ENCODE data around the gene ITPK1.

DNA sequence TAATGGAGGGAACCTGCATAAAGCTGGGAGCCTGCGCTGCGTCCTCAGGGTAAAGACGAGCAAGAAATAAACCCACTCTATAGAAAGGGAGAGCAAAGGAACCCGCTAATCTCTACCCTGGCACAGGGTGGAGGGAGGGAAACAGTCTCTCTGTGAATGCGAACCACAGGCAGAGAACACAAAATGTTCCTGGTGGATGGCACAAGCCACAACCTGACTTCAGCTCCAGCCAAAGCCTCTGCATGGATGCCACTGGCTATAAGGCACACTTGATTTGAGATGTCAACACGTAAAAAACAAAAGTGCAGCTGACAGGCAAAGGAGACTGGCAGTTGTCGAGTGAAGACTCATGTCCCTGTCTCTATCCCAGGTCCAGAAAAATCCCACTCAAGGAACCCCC lies 160.3 kb downstream of the ITPK1 start:
- TF ChIP-seq GATA2 (CRISPR knock-in tag; IDR thresholded peaks at IDR 0.05) (no peak), TAF1 (IDR thresholded peaks at IDR 0.05; ENCODE audit: borderline replicate concordance, low read depth, low read length) (no peak), POLR2AphosphoS5 (IDR thresholded peaks at IDR 0.05; ENCODE audit: low read depth, low read length) (no peak), SMC3 (IDR thresholded peaks at IDR 0.05; ENCODE audit: low read depth, low read length) (no peak), EP300 (IDR thresholded peaks at IDR 0.05; ENCODE audit: borderline replicate concordance in 1 of 2, low read depth in 1 of 2, low read length in 1 of 2) (no peak), RFX5 (IDR thresholded peaks at IDR 0.05; ENCODE audit: low read length) (no peak), EZH2phosphoT487 (IDR thresholded peaks at IDR 0.05; ENCODE audit: borderline replicate concordance, low read depth) (no peak), SIN3A (IDR thresholded peaks at IDR 0.05; ENCODE audit: borderline replicate concordance, low read depth, low read length) (no peak)
- TF ChIP-seq, protein P1, sequence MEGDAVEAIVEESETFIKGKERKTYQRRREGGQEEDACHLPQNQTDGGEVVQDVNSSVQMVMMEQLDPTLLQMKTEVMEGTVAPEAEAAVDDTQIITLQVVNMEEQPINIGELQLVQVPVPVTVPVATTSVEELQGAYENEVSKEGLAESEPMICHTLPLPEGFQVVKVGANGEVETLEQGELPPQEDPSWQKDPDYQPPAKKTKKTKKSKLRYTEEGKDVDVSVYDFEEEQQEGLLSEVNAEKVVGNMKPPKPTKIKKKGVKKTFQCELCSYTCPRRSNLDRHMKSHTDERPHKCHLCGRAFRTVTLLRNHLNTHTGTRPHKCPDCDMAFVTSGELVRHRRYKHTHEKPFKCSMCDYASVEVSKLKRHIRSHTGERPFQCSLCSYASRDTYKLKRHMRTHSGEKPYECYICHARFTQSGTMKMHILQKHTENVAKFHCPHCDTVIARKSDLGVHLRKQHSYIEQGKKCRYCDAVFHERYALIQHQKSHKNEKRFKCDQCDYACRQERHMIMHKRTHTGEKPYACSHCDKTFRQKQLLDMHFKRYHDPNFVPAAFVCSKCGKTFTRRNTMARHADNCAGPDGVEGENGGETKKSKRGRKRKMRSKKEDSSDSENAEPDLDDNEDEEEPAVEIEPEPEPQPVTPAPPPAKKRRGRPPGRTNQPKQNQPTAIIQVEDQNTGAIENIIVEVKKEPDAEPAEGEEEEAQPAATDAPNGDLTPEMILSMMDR (IDR thresholded peaks at IDR 0.05) = no peak
- TF ChIP-seq, protein P2, sequence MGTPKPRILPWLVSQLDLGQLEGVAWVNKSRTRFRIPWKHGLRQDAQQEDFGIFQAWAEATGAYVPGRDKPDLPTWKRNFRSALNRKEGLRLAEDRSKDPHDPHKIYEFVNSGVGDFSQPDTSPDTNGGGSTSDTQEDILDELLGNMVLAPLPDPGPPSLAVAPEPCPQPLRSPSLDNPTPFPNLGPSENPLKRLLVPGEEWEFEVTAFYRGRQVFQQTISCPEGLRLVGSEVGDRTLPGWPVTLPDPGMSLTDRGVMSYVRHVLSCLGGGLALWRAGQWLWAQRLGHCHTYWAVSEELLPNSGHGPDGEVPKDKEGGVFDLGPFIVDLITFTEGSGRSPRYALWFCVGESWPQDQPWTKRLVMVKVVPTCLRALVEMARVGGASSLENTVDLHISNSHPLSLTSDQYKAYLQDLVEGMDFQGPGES (IDR thresholded peaks at IDR 0.05; ENCODE audit: low read depth, low read length) = no peak
- TF ChIP-seq, protein P3, sequence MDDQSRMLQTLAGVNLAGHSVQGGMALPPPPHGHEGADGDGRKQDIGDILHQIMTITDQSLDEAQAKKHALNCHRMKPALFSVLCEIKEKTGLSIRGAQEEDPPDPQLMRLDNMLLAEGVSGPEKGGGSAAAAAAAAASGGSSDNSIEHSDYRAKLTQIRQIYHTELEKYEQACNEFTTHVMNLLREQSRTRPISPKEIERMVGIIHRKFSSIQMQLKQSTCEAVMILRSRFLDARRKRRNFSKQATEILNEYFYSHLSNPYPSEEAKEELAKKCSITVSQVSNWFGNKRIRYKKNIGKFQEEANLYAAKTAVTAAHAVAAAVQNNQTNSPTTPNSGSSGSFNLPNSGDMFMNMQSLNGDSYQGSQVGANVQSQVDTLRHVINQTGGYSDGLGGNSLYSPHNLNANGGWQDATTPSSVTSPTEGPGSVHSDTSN (IDR thresholded peaks at IDR 0.05) = no peak

Measured in SK-N-SH (cell line).